H1 (cell line): ENCODE data around the gene DNAJC22. TPM values are rescaled to one million over a fixed set of nuclear protein-coding genes. Genes with fewer than 3 reads are reported as not detected.

Experiments used
- ASH2L ChIP-seq: fragments of 200-600, 300-600 bp; sonication (generic); IDR thresholded peaks from one replicate; pipeline ENCODE4 v1.7.1; 2017; ENCODE audit warnings: low read length
- CTCF ChIP-seq, 3 experiments: IDR thresholded peaks; 1 replicate in 2 of 3; 2 replicates in 1 of 3; pipeline versions ENCODE4 v1.5.1 to v1.6.1; 2011; ENCODE audit warnings: low read length in 3 of 3, mild to moderate bottlenecking in 3 of 3, inconsistent platforms in 2 of 3, low read depth in 1 of 3, moderate library complexity in 1 of 3; ENCODE audit not compliant: insufficient read depth in 1 of 3; ENCODE audit errors: control extremely low read depth in 1 of 3
- polyA plus RNA-seq, 7 experiments: library from polyadenylated mRNA; depleted of rRNA in 3 of 7; stranded (reverse) in 5 of 7; unstranded in 2 of 7; fragments of >200 nt in 5 of 7; fragments of 200-250 nt in 2 of 7; gene quantifications; 1 replicate in 5 of 7; 2 replicates in 1 of 7; 4 replicates in 1 of 7; pipeline versions ENCODE4 v1.2.1 to v1.2.3, GENCODE V29; 2011 to 2013; ENCODE audit warnings: missing spikeins in 2 of 7, mixed read lengths in 2 of 7
- total RNA-seq: library from RNA; stranded (reverse); fragmentation: NEBNext Ultra II Directional; extraction: Animal tissue kit (Norgen Biotek cat#: 25700); gene quantifications from 2 replicates; pipeline ENCODE4 v1.2.1, GENCODE V29; 2021

DNAJC22 gene
- total and polyA plus RNA-seq, 2 of the 8 experiments (the other 6 are each of a cell fraction or from before 2014, with no cell fraction given) = 0.20 to 0.39 TPM

- TF ChIP-seq CTCF (IDR thresholded peaks at IDR 0.05; ENCODE audit: control extremely low read depth in 1 of 3, insufficient read depth in 1 of 3, low read depth in 1 of 3, low read length in 3 of 3) = no peak
- no peak for TF ChIP-seq ASH2L
Observed at GRCh38 chr12:49397000-49397399, 50.3 kb downstream of the DNAJC22 start (continued).
